H1 (cell line): Measurements from ENCODE around the gene MIER2. TPM values are rescaled to one million over a fixed set of nuclear protein-coding genes. Genes with fewer than 3 reads are reported as not detected.

Source experiments
- CTCF ChIA-PET: fragments of 300-600 bp; sonication (Branson Sonifier 250); formaldehyde crosslinking; loops from one replicate; lab custom pipeline; 2021; ENCODE audit not compliant: partially characterized antibody; lab: Charles Lee
- POLR2A ChIA-PET: fragments of 300-600 bp; sonication (Branson Sonifier 250); formaldehyde crosslinking; loops from one replicate; lab custom pipeline; 2021; ENCODE audit warnings: inconsistent platforms; ENCODE audit not compliant: partially characterized antibody; lab: Charles Lee
- DNase-seq, 2 experiments: peaks; one replicate each; pipeline versions ENCODE4 v3.0.0 to v3.0.0-alpha.2; 2010 to 2022; ENCODE audit warnings: low spot score in 2 of 2, low read depth in 1 of 2, mixed read lengths in 1 of 2
- FAIRE-seq: peaks from 2 replicates; lab custom pipeline; 2011; peaks lifted over from hg19 to GRCh38; lab: Jason Lieb, UNC
- H2AFZ ChIP-seq: 2 replicates; pipeline ENCODE4 v1.8.1; 2012; ENCODE audit warnings: low read length, inconsistent platforms
- H2AK5ac ChIP-seq: 2 replicates; pipeline ENCODE4 v1.6.1; 2013; ENCODE audit warnings: low read depth, low read length
- H2BK120ac ChIP-seq: replicated peaks from 2 replicates; pipeline ENCODE3; 2013; ENCODE audit warnings: low read depth, low read length, inconsistent platforms
- H2BK12ac ChIP-seq: 2 replicates; pipeline ENCODE4 v1.6.1; 2013; ENCODE audit warnings: low read depth, low read length
- H2BK15ac ChIP-seq: 2 replicates; pipeline ENCODE4 v1.6.1; 2013; ENCODE audit warnings: low read length
- H2BK20ac ChIP-seq: 2 replicates; pipeline ENCODE4 v1.6.1; 2013; ENCODE audit warnings: low read length
- H2BK5ac ChIP-seq: 2 replicates; pipeline ENCODE4 v1.6.1; 2013; ENCODE audit warnings: low read depth, low read length
- H3K14ac ChIP-seq: 2 replicates; pipeline ENCODE4 v1.6.1; 2013; ENCODE audit warnings: inconsistent platforms; ENCODE audit not compliant: insufficient read length
- H3K18ac ChIP-seq: 2 replicates; pipeline ENCODE4 v1.6.1; 2013; ENCODE audit warnings: low read length; ENCODE audit errors: extremely low read depth
- H3K23ac ChIP-seq: 2 replicates; pipeline ENCODE4 v1.6.1; 2013; ENCODE audit warnings: inconsistent platforms; ENCODE audit not compliant: insufficient read length
- H3K23me2 ChIP-seq: 2 replicates; pipeline ENCODE4 v1.6.1; 2013; ENCODE audit warnings: low read depth, low read length
- H3K27ac ChIP-seq: 2 replicates; pipeline ENCODE4 v1.6.1; 2011; ENCODE audit warnings: low read depth, low read length, inconsistent platforms
- H3K27me3 ChIP-seq, 4 experiments: replicated peaks in 1 of 4; 1 replicate in 1 of 4; 2 replicates in 3 of 4; pipeline versions ENCODE4 v1.6.1 to v1.8.1; 2011 to 2013; ENCODE audit warnings: low read length in 3 of 4, mild to moderate bottlenecking in 3 of 4, inconsistent platforms in 2 of 4, mixed read lengths in 2 of 4, moderate library complexity in 1 of 4; ENCODE audit not compliant: control insufficient read depth in 3 of 4, insufficient read depth in 3 of 4; ENCODE audit errors: extremely low read depth in 1 of 4
- H3K36me3 ChIP-seq, 4 experiments: 2 replicates each; pipeline versions ENCODE4 v1.6.1 to v1.8.1; 2011 to 2013; ENCODE audit warnings: mild to moderate bottlenecking in 4 of 4, low read length in 3 of 4, moderate library complexity in 2 of 4, control low read depth in 1 of 4, inconsistent platforms in 1 of 4; ENCODE audit not compliant: insufficient read depth in 4 of 4, control insufficient read depth in 2 of 4
- H3K4ac ChIP-seq: replicated peaks from 2 replicates; pipeline ENCODE3; 2013; ENCODE audit warnings: low read length, low read depth, mixed read lengths, inconsistent platforms; ENCODE audit not compliant: insufficient read length
- H3K4me1 ChIP-seq, 4 experiments: replicated peaks in 1 of 4; 1 replicate in 1 of 4; 2 replicates in 3 of 4; pipeline versions ENCODE4 v1.6.1 to v1.8.1; 2011 to 2013; ENCODE audit warnings: low read length in 3 of 4, inconsistent platforms in 2 of 4, mixed read lengths in 1 of 4; ENCODE audit not compliant: insufficient read depth in 4 of 4, control insufficient read depth in 3 of 4
- H3K4me2 ChIP-seq, 2 experiments: 2 replicates each; pipeline versions ENCODE4 v1.6.1 to v1.8.1; 2011 to 2013; ENCODE audit warnings: low read depth in 2 of 2, low read length in 2 of 2, control low read depth in 1 of 2, inconsistent platforms in 1 of 2, mild to moderate bottlenecking in 1 of 2; ENCODE audit not compliant: insufficient read depth in 1 of 2
- H3K4me3 ChIP-seq, 4 experiments: fragments of 200-600, 300-600 bp in 1 of 4; sonication (generic), shearing (Covaris generic), sonication (Bioruptor Twin) in 1 of 4; 2 replicates each; pipeline versions ENCODE4 v1.5.1 to v1.8.1; 2011 to 2016; ENCODE audit warnings: low read length in 4 of 4, low read depth in 3 of 4, control low read depth in 2 of 4, inconsistent platforms in 2 of 4, mild to moderate bottlenecking in 2 of 4, mixed read lengths in 1 of 4, moderate library complexity in 1 of 4; ENCODE audit not compliant: insufficient read depth in 2 of 4; ENCODE audit errors: extremely low read depth in 1 of 4
- H3K56ac ChIP-seq: replicated peaks from 2 replicates; pipeline ENCODE3; 2013; ENCODE audit warnings: low read depth, mild to moderate bottlenecking, mixed read lengths, low read length, inconsistent platforms; ENCODE audit not compliant: insufficient read length
- H3K79me1 ChIP-seq: 2 replicates; pipeline ENCODE4 v1.6.1; 2013; ENCODE audit warnings: low read depth, low read length, control low read depth
- H3K79me2 ChIP-seq, 2 experiments: 2 replicates each; pipeline versions ENCODE4 v1.6.1 to v1.8.1; 2012 to 2013; ENCODE audit warnings: low read length in 2 of 2, mild to moderate bottlenecking in 2 of 2, inconsistent platforms in 1 of 2; ENCODE audit not compliant: insufficient read depth in 2 of 2, control insufficient read depth in 1 of 2
- H3K9ac ChIP-seq, 4 experiments: replicated peaks in 1 of 4; 1 replicate in 1 of 4; 2 replicates in 3 of 4; pipeline versions ENCODE4 v1.6.1 to v1.8.1; 2011 to 2013; ENCODE audit warnings: low read depth in 3 of 4, low read length in 3 of 4, control low read depth in 2 of 4, mild to moderate bottlenecking in 2 of 4, moderate library complexity in 2 of 4, inconsistent platforms in 1 of 4; ENCODE audit errors: extremely low read depth in 1 of 4
- H3K9me3 ChIP-seq, 2 experiments: 2 replicates each; pipeline versions ENCODE4 v1.6.1 to v1.8.1; 2012 to 2013; ENCODE audit warnings: mild to moderate bottlenecking in 2 of 2, moderate library complexity in 2 of 2, control low read depth in 1 of 2, inconsistent platforms in 1 of 2, low read depth in 1 of 2, low read length in 1 of 2, mixed read lengths in 1 of 2; ENCODE audit not compliant: insufficient read depth in 2 of 2
- H4K20me1 ChIP-seq, 2 experiments: replicated peaks in 1 of 2; 2 replicates each; pipeline versions ENCODE3 to v1.8.1; 2011 to 2013; ENCODE audit warnings: inconsistent platforms in 2 of 2, low read length in 2 of 2, mild to moderate bottlenecking in 1 of 2; ENCODE audit not compliant: insufficient read depth in 2 of 2, control insufficient read depth in 1 of 2
- H4K5ac ChIP-seq: 2 replicates; pipeline ENCODE4 v1.6.1; 2013; ENCODE audit warnings: low read length, low read depth, mixed read lengths, inconsistent platforms; ENCODE audit not compliant: insufficient read length
- H4K8ac ChIP-seq: 2 replicates; pipeline ENCODE4 v1.8.0; 2013; ENCODE audit warnings: mild to moderate bottlenecking, moderate library complexity, low read length, inconsistent platforms; ENCODE audit not compliant: insufficient read depth; ENCODE audit errors: extremely low read depth
- H4K91ac ChIP-seq: replicated peaks from 2 replicates; pipeline ENCODE3; 2013; ENCODE audit warnings: low read length, mixed read lengths, inconsistent platforms; ENCODE audit not compliant: insufficient read length
- BACH1 ChIP-seq: IDR thresholded peaks from 2 replicates; pipeline ENCODE4 v1.6.1; 2012; ENCODE audit warnings: low read length, improper control_type of control experiment
- BCL11A ChIP-seq, 2 experiments: IDR thresholded peaks; one replicate each; pipeline ENCODE4 v1.6.1; 2011; ENCODE audit warnings: low read depth in 2 of 2, low read length in 2 of 2, mild to moderate bottlenecking in 2 of 2
- CTCF ChIP-seq, 3 experiments: IDR thresholded peaks; 1 replicate in 2 of 3; 2 replicates in 1 of 3; pipeline versions ENCODE4 v1.5.1 to v1.6.1; 2011; ENCODE audit warnings: low read length in 3 of 3, mild to moderate bottlenecking in 3 of 3, inconsistent platforms in 2 of 3, low read depth in 1 of 3, moderate library complexity in 1 of 3; ENCODE audit not compliant: insufficient read depth in 1 of 3; ENCODE audit errors: control extremely low read depth in 1 of 3
- E2F6 ChIP-seq: IDR thresholded peaks from 2 replicates; pipeline ENCODE4 v1.6.1; 2012; ENCODE audit warnings: inconsistent platforms
- JUN ChIP-seq: IDR thresholded peaks from 2 replicates; pipeline ENCODE4 v1.6.1; 2011; ENCODE audit warnings: low read depth, mild to moderate bottlenecking, improper control_type of control experiment, low read length
- RNF2 ChIP-seq: fragments of 200-900, 300-1000 bp; sonication (generic); IDR thresholded peaks from 2 replicates; pipeline ENCODE4 v1.7.1; 2016; ENCODE audit warnings: borderline replicate concordance, low read depth, mild to moderate bottlenecking, antibody characterized with exemption, low read length; ENCODE audit not compliant: poor library complexity, severe bottlenecking; ENCODE audit errors: missing control alignments
- SIRT6 ChIP-seq: IDR thresholded peaks from one replicate; pipeline ENCODE4 v1.7.1; 2012; ENCODE audit warnings: low read length, inconsistent platforms
- TEAD4 ChIP-seq: IDR thresholded peaks from 2 replicates; pipeline ENCODE4 v1.6.1; 2012; ENCODE audit warnings: low read depth, low read length, inconsistent platforms, mixed read lengths
- ZNF274 ChIP-seq: IDR thresholded peaks from 2 replicates; pipeline ENCODE4 v1.7.0; 2012; ENCODE audit warnings: low read length, borderline replicate concordance; ENCODE audit errors: extremely low read depth
- whole genome bisulfite sequencing, 2 experiments: shearing (Covaris generic) in 1 of 2; methylation state at CpG; one replicate each; pipeline versions ENCODE4 v1.1.6 to v1.1.7; 2013 to 2015; ENCODE audit warnings: low lambda C conversion rate in 2 of 2, mixed read lengths in 2 of 2, inconsistent platforms in 1 of 2, low coverage in 1 of 2, missing lambda C conversion rate in 1 of 2; ENCODE audit not compliant: insufficient replicate concordance in 2 of 2, insufficient coverage in 1 of 2, insufficient read length in 1 of 2; ENCODE audit errors: extremely low coverage in 1 of 2, missing lambda C conversion rate in 1 of 2; 5-methylcytosine and 5-hydroxymethylcytosine counted together
- polyA plus RNA-seq, 7 experiments: library from polyadenylated mRNA; depleted of rRNA in 3 of 7; stranded (reverse) in 5 of 7; unstranded in 2 of 7; fragments of >200 nt in 5 of 7; fragments of 200-250 nt in 2 of 7; gene quantifications; 1 replicate in 5 of 7; 2 replicates in 1 of 7; 4 replicates in 1 of 7; pipeline versions ENCODE4 v1.2.1 to v1.2.3, GENCODE V29; 2011 to 2013; ENCODE audit warnings: missing spikeins in 2 of 7, mixed read lengths in 2 of 7
- total RNA-seq: library from RNA; stranded (reverse); fragmentation: NEBNext Ultra II Directional; extraction: Animal tissue kit (Norgen Biotek cat#: 25700); gene quantifications from 2 replicates; pipeline ENCODE4 v1.2.1, GENCODE V29; 2021

Gene MIER2
- total and polyA plus RNA-seq, 2 of the 8 experiments (the other 6 are each of a cell fraction or from before 2014, with no cell fraction given) = 30.3 to 48.3 TPM

GRCh38 chr19:307111-307531 is 37.5 kb downstream of the MIER2 start:
- Histone ChIP-seq H3K56ac (no peak overlapping the region), H4K20me1 (peaks cover 9 to 21% of the 10 kb centered on the region in 2 experiments), H3K36me3 (peaks cover 14 to 53% (median 26%) of the 10 kb centered on the region in 4 experiments; a peak in 7 of 8 replicates)

More at GRCh38 chr19:307111-307531, 37.5 kb downstream of the MIER2 start:
- 97% methylated on average over 19 of the region's 26 CpGs; no CpG with 5 or more reads in 1 of the 2 experiments for WGBS, 2 experiments
- H3K23ac ChIP-seq = no peak overlapping the region
- POLR2A ChIA-PET = interaction anchor here (3.9 kb wide), 1 partner anchor 12 kb away, joined by 38 read pairs; no protein-coding TSS in a partner anchor
- no peak for TF ChIP-seq TEAD4
- no peak for TF ChIP-seq RNF2
- TF ChIP-seq ZNF274 = no peak
- no peak for TF ChIP-seq E2F6
- no peak for TF ChIP-seq JUN
- TF ChIP-seq CTCF (IDR thresholded peaks at IDR 0.05; ENCODE audit: control extremely low read depth in 1 of 3, insufficient read depth in 1 of 3, low read depth in 1 of 3, low read length in 3 of 3) = no peak
- TF ChIP-seq BCL11A (IDR thresholded peaks at IDR 0.05; ENCODE audit: low read depth in 2 of 2, low read length in 2 of 2) = no peak
- no peak for TF ChIP-seq SIRT6
- no peak for TF ChIP-seq BACH1
- no peaks in the 10 kb centered on the region for H3K9me3 ChIP-seq
- no peak overlapping the region for H2BK20ac ChIP-seq
- H3K4ac ChIP-seq = no peak overlapping the region
- H3K4me3 ChIP-seq = no peak overlapping the region
- H2BK12ac ChIP-seq = no peak overlapping the region
- no peaks in the 10 kb centered on the region for H3K27me3 ChIP-seq
- no peak overlapping the region for H4K91ac ChIP-seq
- no peak overlapping the region for H3K9ac ChIP-seq
- H2BK5ac ChIP-seq = no peak overlapping the region
- H3K23me2 ChIP-seq = peaks cover 5% of the 10 kb centered on the region; the same call in 1 of the 2 replicates
- H3K4me1 ChIP-seq = no peaks in the 10 kb centered on the region; a peak in 1 of 7 replicates
- no peak overlapping the region for H4K8ac ChIP-seq
- no peaks in the 10 kb centered on the region for H3K79me2 ChIP-seq
- H2AK5ac ChIP-seq = no peak overlapping the region
- FAIRE-seq = no peak
- H3K14ac ChIP-seq = no peak overlapping the region
- peaks cover 2% of the 10 kb centered on the region; the same call in 1 of the 2 replicates for H3K79me1 ChIP-seq
- H3K4me2 ChIP-seq = no peak overlapping the region
- no peak overlapping the region for H2BK120ac ChIP-seq
- no peak overlapping the region for H2AFZ ChIP-seq
- no peak overlapping the region for H3K18ac ChIP-seq
- DNase-seq = no peak
- CTCF ChIA-PET = interaction anchor here (2.0 kb wide), 1 partner anchor 11 kb away, joined by 5 read pairs; no protein-coding TSS in a partner anchor
- H2BK15ac ChIP-seq = no peak overlapping the region
- no peak overlapping the region for H3K27ac ChIP-seq
- H4K5ac ChIP-seq = no peak overlapping the region
